SK-N-SH treated with all-trans-retinoic acid at 6 μM for 48 hours (cell line): Measurements from ENCODE around the gene TNFSF18.

Source experiments
- ARNTL ChIP-seq: fragments of 450-650 bp; formaldehyde crosslinking; IDR thresholded peaks from 2 replicates; pipeline ENCODE4 v1.5.0; 2020; ENCODE audit warnings: low read depth, mild to moderate bottlenecking, moderate library complexity, borderline replicate concordance
- BACH2 ChIP-seq: fragments of 250-450 bp; sonication (Bioruptor Pico); IDR thresholded peaks from 2 replicates; pipeline ENCODE4 v1.9.0; 2021; ENCODE audit warnings: mild to moderate bottlenecking, borderline replicate concordance
- CSRNP3 ChIP-seq: fragments of 250-450 bp; sonication (Bioruptor Pico); IDR thresholded peaks from 2 replicates; pipeline ENCODE4 v1.5.1; 2021; ENCODE audit warnings: mild to moderate bottlenecking, moderate library complexity
- ISL1 ChIP-seq: fragments of 250-450 bp; sonication (Bioruptor Pico); IDR thresholded peaks from 2 replicates; pipeline ENCODE4 v2.1.2; 2022; ENCODE audit warnings: mild to moderate bottlenecking, moderate library complexity
- PATZ1 ChIP-seq: fragments of 250-450 bp; sonication (Bioruptor Pico); IDR thresholded peaks from 2 replicates; pipeline ENCODE4 v1.8.0; 2020; ENCODE audit warnings: mild to moderate bottlenecking, moderate library complexity, borderline replicate concordance
- PPARA ChIP-seq: fragments of 250-450 bp; sonication (Bioruptor Pico); IDR thresholded peaks from 2 replicates; pipeline ENCODE4 v1.5.0; 2020; ENCODE audit warnings: mild to moderate bottlenecking, borderline replicate concordance
- SNAI2 ChIP-seq: fragments of 250-450 bp; sonication (Bioruptor Pico); IDR thresholded peaks from 2 replicates; pipeline ENCODE4 v1.5.0; 2020; ENCODE audit warnings: mild to moderate bottlenecking, moderate library complexity
- TCF4 ChIP-seq: fragments of 250-450 bp; sonication (Bioruptor Pico); IDR thresholded peaks from 2 replicates; pipeline ENCODE4 v1.8.0; 2021; ENCODE audit warnings: mild to moderate bottlenecking, moderate library complexity, borderline replicate concordance
- TSHZ2 ChIP-seq: fragments of 250-450 bp; sonication (Bioruptor Pico); IDR thresholded peaks from 2 replicates; pipeline ENCODE4 v1.5.0; 2020; ENCODE audit warnings: mild to moderate bottlenecking, moderate library complexity
- ZC3H10 ChIP-seq: fragments of 250-450 bp; sonication (Bioruptor Pico); IDR thresholded peaks from 2 replicates; pipeline ENCODE4 v1.5.1; 2021; ENCODE audit warnings: mild to moderate bottlenecking, moderate library complexity
- ZFP3 ChIP-seq: fragments of 250-450 bp; sonication (Bioruptor Pico); IDR thresholded peaks from 2 replicates; pipeline ENCODE4 v1.5.0; 2020; ENCODE audit warnings: mild to moderate bottlenecking, moderate library complexity
- ZFP30 ChIP-seq: fragments of 450-650 bp; formaldehyde crosslinking; IDR thresholded peaks from 2 replicates; pipeline ENCODE4 v1.5.0; 2022; ENCODE audit warnings: mild to moderate bottlenecking, moderate library complexity
- ZNF565 ChIP-seq: fragments of 450-650 bp; formaldehyde crosslinking; conservative IDR thresholded peaks from 2 replicates; pipeline ENCODE4 v1.5.0; 2020; ENCODE audit warnings: low read depth, mild to moderate bottlenecking, moderate library complexity

- TF ChIP-seq ARNTL (CRISPR knock-in tag) = no peak
- TF ChIP-seq TCF4 (CRISPR knock-in tag) = no peak
- no peak for TF ChIP-seq PPARA
- no peak for TF ChIP-seq ZNF565 (CRISPR knock-in tag)
- no peak for TF ChIP-seq PATZ1
- no peak for TF ChIP-seq ISL1 (CRISPR knock-in tag)
- TF ChIP-seq TSHZ2 (CRISPR knock-in tag) = no peak
- no peak for TF ChIP-seq ZFP30 (CRISPR knock-in tag)
- TF ChIP-seq ZC3H10 = no peak
- no peak for TF ChIP-seq BACH2 (CRISPR knock-in tag)
- no peak for TF ChIP-seq ZFP3
- TF ChIP-seq CSRNP3 (CRISPR knock-in tag) = no peak
- no peak for TF ChIP-seq SNAI2
Observed at GRCh38 chr1:173002891-173003838, 47.6 kb downstream of the TNFSF18 start.
